ENCODE data around the gene CHRFAM7A. TPM values are rescaled to one million over a fixed set of nuclear protein-coding genes. Genes with fewer than 3 reads are reported as not detected.
"Not testable (repeated sequence)": the region's sequence is repeated elsewhere in the genome, so short reads cannot be mapped to it uniquely, and the experiment has no call there.

Gene CHRFAM7A
- total RNA-seq = 1 to 10 TPM in 1 of 4 donors, under 1 TPM in 3; 0.11 to 5.0 (median 0.54) TPM

DNA sequence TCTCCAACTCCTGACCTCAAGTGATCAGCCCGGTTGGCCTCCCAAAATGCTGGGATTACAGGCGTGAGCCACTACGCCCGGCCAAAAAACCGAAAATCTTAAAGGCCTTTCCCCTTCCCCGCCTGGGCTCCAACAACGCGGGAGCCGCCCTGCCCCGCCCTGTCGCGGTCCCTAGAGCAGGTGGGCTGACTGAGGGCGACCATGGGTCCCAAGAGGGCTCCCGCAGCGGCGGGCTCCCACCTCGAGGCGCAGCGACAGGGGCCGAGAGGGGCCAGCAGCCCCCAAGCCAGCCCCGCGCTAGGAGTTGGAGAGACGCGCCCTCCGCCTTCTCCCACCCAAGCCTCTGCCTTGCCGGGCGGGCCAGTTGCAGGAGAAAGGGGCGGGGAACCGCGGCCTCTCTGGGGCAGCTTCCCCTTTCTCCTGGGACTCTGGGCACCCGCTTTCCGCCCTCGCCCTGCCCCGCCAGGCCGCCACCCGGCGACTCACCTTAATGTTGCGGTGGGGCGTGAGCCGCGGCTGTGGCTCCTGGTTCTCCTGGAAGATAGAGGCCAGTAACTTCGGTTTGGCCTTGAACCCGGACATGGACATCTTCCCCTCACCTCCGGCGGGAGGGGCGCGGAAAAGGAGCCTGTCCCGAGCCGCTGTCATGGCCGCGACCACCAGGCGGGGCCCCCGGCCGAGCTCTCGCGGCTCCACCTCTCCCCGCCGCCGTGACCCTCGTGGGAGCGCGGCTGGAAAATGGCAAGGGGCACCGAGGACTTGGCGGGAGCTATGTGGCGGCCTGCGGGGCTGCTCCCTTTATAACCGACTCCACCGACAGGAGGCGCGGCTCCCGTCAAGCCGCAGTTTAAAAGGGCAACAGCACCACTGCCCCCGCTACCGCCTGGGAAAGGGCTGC is at the start of gene CHRFAM7A:
Gene CHRFAM7A (minus strand): TSS at position 775 of the 898 bp plus-strand sequence. CDS start 10,189 bp downstream, outside the sequence.
- DNase-seq (ENCODE audit: low spot score in 2 of 2); H3K4me3 ChIP-seq (ENCODE audit: low read depth, poor library complexity, severe bottlenecking); intact Hi-C loops (cut with DNase I; ENCODE audit: low total_unique reads): not testable (repeated sequence)
- WGBS, 2 donors = no CpG with 5 or more reads among the region's 74 CpGs

DNA sequence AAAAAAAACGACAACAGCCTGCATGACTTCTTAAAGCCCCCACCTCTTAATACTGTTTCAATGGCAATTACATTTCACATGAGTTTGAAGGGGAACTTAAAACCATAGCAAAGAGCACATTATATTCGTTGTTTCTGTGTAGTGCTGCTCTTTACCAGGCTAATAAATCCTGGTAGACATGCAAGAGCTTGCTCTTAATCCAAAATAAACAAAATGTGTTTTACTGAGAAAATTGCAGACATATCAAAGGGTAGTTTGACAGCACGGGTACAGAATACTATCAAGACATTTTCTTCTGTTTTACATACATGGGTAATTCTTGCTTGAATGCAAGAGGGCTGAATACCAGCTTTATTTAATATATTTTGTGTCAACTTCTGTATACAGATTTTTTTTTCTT is 45.0 kb upstream of the CHRFAM7A start:
- intact Hi-C loops (cut with DNase I; ENCODE audit: low total_unique reads); H3K4me3 ChIP-seq (ENCODE audit: low read depth, poor library complexity, severe bottlenecking); DNase-seq (ENCODE audit: low spot score in 2 of 2): not testable (repeated sequence)
- WGBS, 2 donors = 17 to 31% methylated on average over 1 to 2 of the region's 3 CpGs

DNA sequence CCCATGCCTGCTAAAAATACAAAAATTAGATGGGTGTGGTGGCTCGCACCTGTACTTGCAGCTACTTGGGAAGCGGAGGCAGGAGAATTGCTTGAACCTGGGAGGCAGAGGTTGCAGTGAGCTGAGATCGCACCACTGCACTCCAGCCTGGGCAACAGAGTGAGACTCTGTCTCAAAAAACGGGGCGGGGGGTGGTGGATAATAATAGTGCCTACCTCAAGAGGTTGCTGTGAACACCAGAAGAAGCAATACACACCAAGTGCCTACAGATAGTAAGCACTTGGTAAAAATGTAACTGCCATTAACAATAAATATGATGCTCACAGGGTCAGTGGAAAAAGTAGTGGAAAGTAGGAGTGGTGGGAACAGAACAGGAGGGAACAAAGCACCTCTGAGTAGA is 42.5 kb upstream of the CHRFAM7A start:
- WGBS, 2 donors = 93 to 97% methylated on average over 3 of the region's 5 CpGs
- H3K4me3 ChIP-seq (ENCODE audit: low read depth, poor library complexity, severe bottlenecking); intact Hi-C loops (cut with DNase I; ENCODE audit: low total_unique reads): not testable (repeated sequence)
- DNase-seq (ENCODE audit: low spot score in 2 of 2) = peak in 1 of 2 donors; percentile 32

DNA sequence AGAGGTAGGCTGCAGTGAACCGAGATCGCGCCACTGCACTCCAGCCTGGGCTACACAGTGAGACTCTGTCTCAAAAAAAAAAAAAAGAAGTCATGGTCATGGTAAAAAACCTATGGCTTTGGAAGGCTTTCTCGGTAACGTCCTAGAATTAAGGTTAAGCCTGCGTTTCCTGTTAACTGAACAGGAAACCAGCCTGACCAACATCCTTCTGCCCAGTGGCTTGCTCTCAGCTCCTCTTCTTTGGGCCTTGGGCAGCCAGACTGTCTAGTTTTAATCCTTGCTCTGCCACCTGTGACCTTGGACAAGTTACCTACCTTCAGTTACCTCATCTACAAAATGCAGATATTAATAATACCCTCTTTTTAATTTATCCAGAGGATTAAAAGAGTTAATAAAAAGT is 27.4 kb upstream of the CHRFAM7A start:
- WGBS, 2 donors = 66 to 89% methylated on average over 5 to 6 of the region's 6 CpGs
- intact Hi-C loops (cut with DNase I; ENCODE audit: low total_unique reads); H3K4me3 ChIP-seq (ENCODE audit: low read depth, poor library complexity, severe bottlenecking); DNase-seq (ENCODE audit: low spot score in 2 of 2): not testable (repeated sequence)

DNA sequence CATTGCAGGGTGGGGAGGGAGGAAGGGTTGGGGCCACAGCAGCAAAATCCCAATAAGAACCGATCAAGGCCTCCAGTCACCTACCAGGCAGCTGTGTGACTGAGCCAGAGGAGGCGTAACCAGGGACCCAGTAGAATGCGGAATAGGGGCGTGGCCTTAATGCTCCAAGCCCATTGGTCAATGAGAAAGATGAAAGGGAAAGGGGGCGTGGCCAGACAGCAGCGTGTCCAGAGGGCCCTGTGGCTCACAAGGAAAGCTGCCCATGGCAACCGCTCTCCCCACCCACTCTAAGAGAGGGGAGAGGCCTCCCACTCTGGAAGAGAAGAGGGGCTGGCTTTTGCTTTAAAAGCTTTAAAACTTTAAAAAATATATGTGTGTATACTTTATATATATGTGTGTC is 20.8 kb upstream of the CHRFAM7A start, which contains the start of gene GOLGA8R:
Gene GOLGA8R (minus strand): TSS at position 101 of the 400 bp plus-strand sequence. CDS start 98 bp downstream, at position 3.
- WGBS, 2 donors = no CpG with 5 or more reads among the region's 7 CpGs
- intact Hi-C loops (cut with DNase I; ENCODE audit: low total_unique reads); H3K4me3 ChIP-seq (ENCODE audit: low read depth, poor library complexity, severe bottlenecking): not testable (repeated sequence)

DNA sequence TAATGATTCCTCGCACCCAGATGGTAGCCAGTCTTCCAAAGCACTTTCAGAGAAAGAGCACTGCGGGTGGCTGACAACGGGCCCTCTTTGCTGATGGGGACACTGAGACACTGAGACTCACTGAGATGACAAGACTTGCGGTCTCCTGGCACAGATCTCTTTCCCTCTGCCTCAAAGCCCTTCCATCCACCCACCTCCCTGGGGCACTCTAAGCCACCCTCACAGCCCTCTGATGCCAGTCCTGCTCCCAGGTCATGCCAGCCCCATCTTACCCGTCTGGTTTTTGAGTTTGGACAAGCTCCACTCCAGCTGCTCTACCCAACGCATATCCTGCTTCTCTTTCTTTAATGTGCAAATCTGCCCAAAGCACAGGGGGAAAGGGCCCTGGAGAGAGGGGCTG is 14.3 kb upstream of the CHRFAM7A start:
- 79% methylated on average over 5 to 6 of the region's 6 CpGs for WGBS, 2 donors
- H3K4me3 ChIP-seq (ENCODE audit: low read depth, poor library complexity, severe bottlenecking); intact Hi-C loops (cut with DNase I; ENCODE audit: low total_unique reads): not testable (repeated sequence)
- DNase-seq (ENCODE audit: low spot score in 2 of 2) = peak in 1 of 2 donors; percentile 15

More for the DNA sequence above, 20.8 kb upstream of the CHRFAM7A start, which contains the start of gene GOLGA8R:
- not testable (repeated sequence) for DNase-seq (ENCODE audit: low spot score in 2 of 2)

DNA sequence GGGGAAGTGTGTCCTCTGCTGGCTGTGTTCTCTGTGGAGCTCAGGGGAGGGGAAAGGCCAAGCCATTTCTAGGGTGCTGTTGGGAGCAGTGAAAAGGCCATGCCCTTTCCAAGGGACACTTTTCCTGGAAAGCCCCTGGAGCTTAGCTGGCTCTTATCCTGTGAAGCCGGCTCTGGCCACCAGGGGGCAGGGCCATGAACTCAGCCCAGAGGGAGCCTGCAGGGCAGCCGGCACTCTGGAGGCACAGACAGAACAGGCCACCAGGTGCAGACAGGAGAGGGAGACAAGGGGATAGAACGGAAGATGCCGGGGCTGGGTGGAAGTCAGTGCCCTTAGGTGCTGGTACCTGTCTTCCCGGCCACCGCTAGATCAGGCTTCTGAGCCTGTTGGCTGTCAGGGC is 5.6 kb upstream of the CHRFAM7A start:
- H3K4me3 ChIP-seq (ENCODE audit: low read depth, poor library complexity, severe bottlenecking); intact Hi-C loops (cut with DNase I; ENCODE audit: low total_unique reads): not testable (repeated sequence)
- DNase-seq (ENCODE audit: low spot score in 2 of 2) = peak; percentile 49 to 87
- WGBS, 2 donors = 0% methylated on average over 2 of the region's 6 CpGs

DNA sequence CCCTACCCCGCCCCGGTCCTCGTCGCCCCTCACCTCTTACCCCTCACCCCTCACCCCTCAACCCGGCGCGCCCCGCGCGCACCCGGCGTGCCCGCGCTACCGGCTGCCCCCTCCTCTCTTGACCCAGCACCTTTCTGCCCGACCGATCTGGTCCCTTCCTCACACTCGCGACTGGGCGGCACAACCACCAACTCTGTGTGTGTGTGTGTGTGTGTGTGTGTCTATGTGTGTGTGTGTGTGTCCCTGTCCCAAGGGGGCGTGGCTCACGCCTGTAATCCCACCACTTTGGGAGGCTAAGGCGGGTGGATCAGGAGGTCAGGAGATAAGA is 288 bp upstream of the CHRFAM7A start:
- DNase-seq (ENCODE audit: low spot score in 2 of 2); H3K4me3 ChIP-seq (ENCODE audit: low read depth, poor library complexity, severe bottlenecking); intact Hi-C loops (cut with DNase I; ENCODE audit: low total_unique reads): not testable (repeated sequence)
- no CpG with 5 or more reads among the region's 23 CpGs for WGBS, 2 donors

DNA sequence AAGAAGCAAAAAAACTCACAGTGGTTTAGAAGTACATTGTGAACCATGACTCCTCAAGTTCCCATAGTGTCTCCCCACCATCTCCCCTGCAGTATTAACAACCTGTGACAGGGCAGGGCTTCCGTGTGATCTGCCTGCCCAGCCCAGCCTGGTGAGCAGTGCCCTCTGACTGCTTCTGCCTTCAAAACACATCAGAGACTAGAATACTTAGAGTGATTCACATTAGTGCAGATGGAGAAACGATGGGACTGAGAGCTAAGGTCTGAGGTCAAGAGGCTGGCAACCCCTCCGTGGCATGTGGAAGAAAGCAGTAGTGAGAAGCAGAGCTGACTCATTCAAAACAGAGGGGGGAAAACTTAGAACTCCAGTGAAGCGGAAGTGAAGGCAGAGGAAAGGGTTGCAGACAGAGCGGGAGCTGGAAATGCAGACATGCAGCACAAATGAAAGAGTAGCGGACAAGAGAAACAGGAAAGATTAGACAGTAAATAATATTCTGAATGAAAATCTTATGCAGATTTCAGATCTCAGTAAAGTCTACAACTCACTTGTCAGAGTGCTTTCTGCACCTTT is 6.9 kb downstream of the CHRFAM7A start:
- no CpG with 5 or more reads among the region's 6 CpGs for WGBS, 2 donors
- intact Hi-C loops (cut with DNase I; ENCODE audit: low total_unique reads) = not testable (repeated sequence)

DNA sequence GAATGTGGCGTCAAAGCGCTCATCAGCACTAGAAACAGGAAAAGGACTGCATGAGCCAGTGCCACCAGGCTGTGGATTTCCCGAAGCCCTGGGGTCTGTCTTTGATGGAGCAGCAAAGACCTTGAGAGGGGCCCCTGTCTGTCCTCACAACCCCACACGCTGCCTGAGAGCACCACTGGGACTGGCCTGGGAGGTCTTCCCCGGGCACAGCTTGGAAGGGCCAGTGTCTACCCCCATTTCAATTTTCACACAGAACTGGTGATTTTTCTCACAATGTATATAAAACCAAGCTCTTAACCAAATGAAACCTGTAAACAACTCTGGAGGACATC is 16.3 kb downstream of the CHRFAM7A start:
- DNase-seq (ENCODE audit: low spot score in 2 of 2); intact Hi-C loops (cut with DNase I; ENCODE audit: low total_unique reads); H3K4me3 ChIP-seq (ENCODE audit: low read depth, poor library complexity, severe bottlenecking): not testable (repeated sequence)
- no CpG with 5 or more reads among the region's 5 CpGs for WGBS, 2 donors

More for the DNA sequence above, 6.9 kb downstream of the CHRFAM7A start:
- H3K4me3 ChIP-seq (ENCODE audit: low read depth, poor library complexity, severe bottlenecking); DNase-seq (ENCODE audit: low spot score in 2 of 2): not testable (repeated sequence)

DNA sequence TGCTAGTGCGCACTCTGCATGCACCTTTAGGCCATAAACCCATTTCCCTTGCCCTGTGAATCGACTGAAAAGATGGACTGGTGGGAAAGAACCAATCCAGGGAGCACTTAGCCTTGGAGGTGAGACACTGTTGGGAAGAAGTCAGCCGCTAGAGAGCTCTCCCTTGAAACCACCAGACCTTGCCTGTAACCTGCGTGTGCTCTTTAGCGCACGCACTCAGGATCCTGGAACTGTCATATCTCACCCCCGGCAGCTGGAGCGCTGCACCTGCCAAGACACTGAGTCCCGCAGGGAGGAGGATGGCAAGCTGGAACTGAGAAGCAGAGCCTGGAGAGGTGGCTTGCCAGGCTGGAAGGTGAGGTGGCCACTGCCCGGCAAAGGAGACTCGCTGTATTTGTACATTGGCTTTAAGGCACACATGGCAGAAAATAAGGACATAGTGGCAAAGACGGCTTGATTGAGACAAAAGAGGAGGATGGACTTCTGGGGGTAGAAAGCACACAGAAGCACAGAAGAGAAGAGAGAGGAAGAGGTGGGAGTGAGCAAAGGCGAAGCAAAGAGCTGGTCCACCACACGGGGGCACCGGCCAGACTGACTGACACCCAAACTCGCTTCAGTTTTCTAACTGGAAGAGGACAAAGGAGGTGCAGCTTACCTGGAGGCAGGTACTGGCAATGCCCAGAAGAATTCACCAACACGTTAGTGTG is 16.8 kb downstream of the CHRFAM7A start:
- WGBS, 2 donors = no CpG with 5 or more reads among the region's 17 CpGs
- intact Hi-C loops (cut with DNase I; ENCODE audit: low total_unique reads); H3K4me3 ChIP-seq (ENCODE audit: low read depth, poor library complexity, severe bottlenecking); DNase-seq (ENCODE audit: low spot score in 2 of 2): not testable (repeated sequence)

DNA sequence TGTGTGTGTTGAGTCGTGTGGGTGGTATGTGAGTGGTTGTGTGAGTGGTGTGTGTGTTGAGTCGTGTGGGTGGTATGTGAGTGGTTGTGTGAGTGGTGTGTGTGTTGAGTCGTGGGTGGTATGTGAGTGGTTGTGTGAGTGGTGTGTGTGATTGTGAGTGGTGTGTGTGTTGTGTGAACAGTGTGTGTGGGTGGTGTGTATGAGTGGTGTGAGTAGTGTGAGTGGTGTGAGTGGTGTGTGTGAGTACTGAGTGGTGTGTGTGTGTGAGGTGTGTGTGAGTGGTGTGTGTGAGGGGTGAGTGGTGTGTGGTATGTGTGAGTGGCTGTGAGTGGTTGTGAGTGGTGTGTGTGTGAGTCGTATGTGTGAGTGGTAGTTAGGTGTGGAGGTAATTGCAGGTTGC is 17.5 kb downstream of the CHRFAM7A start:
- WGBS, 2 donors = 41 to 60% methylated on average over 4 of the region's 4 CpGs
- not testable (repeated sequence) for DNase-seq (ENCODE audit: low spot score in 2 of 2)

DNA sequence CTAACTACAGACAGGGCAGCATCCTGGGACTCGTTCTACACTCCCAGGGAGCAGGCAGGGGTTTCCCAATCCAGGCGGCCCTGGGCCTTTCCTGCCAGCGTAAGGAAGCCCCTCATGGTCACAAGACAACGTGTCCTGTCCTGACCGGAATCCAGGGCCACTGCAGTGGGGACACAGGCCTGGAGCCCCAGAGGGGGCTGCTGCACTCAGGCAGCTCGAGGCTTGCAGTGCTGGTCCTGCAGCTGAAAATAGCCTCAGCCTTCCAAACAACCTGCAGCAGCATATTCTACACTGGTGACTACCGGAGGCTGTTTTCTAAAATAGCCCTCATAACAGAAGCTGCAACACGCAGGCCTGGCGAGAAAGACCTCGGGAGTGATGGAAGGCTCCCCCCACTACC is 18.5 kb downstream of the CHRFAM7A start:
- WGBS, 2 donors = no CpG with 5 or more reads among the region's 10 CpGs
- H3K4me3 ChIP-seq (ENCODE audit: low read depth, poor library complexity, severe bottlenecking); intact Hi-C loops (cut with DNase I; ENCODE audit: low total_unique reads); DNase-seq (ENCODE audit: low spot score in 2 of 2): not testable (repeated sequence)

More for the DNA sequence above, 17.5 kb downstream of the CHRFAM7A start:
- H3K4me3 ChIP-seq (ENCODE audit: low read depth, poor library complexity, severe bottlenecking); intact Hi-C loops (cut with DNase I; ENCODE audit: low total_unique reads): not testable (repeated sequence)

DNA sequence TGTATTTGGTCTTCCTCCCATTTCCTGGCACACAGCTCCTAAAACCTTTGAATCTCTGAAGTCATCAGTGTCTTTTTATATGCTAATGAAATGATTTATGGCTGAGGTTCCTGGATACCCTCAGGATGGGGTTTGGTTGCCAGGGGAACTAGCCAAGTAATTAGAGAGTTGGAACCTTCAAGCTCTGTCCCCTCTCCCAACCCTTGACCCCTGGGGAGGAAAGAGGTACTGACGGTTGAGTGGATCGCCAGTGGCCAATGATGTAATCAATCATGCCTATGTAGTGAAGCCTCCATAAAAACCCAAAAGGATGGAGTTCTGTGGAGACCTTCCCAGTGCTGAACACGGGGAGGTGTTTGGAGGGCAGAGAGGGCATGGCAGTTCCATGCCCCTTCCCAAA is 25.1 kb downstream of the CHRFAM7A start:
- WGBS, 2 donors = no CpG with 5 or more reads among the region's 3 CpGs
- DNase-seq (ENCODE audit: low spot score in 2 of 2); H3K4me3 ChIP-seq (ENCODE audit: low read depth, poor library complexity, severe bottlenecking); intact Hi-C loops (cut with DNase I; ENCODE audit: low total_unique reads): not testable (repeated sequence)

DNA sequence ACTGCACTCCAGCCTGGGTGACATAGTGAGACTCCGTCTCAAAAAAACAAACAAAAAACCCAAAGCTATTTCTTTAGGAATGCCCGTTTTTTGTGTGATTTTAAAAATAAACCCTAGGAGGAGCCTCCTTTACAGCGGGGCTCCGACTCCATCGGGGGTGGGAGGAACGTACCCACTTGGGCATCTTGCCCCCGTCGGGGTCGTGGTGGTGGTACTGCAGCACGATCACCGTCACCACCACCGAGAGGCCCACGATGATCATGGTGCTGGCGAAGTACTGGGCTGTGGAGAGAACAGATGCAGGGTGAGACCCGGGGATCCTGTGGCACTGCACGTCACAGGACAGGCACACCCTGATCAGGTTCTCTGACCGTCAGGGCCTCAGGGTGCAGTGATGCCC is 26.1 kb downstream of the CHRFAM7A start:
- H3K4me3 ChIP-seq (ENCODE audit: low read depth, poor library complexity, severe bottlenecking); intact Hi-C loops (cut with DNase I; ENCODE audit: low total_unique reads): not testable (repeated sequence)
- 91 to 92% methylated on average over 13 to 14 of the region's 17 CpGs for WGBS, 2 donors
- peak in 1 of 2 donors; percentile 57 for DNase-seq (ENCODE audit: low spot score in 2 of 2)

All from lower leg skin (tissue), 4 donors.